GM21825 (cell line): ENCODE results near the gene ARHGAP45.

Experiments
- ATAC-seq: cut with Tn5 transposase; IDR thresholded peaks from one replicate; pipeline ENCODE4 v1.9.1; 2021; ENCODE audit warnings: mild to moderate bottlenecking, moderate library complexity; ENCODE audit not compliant: unreplicated experiment

ARHGAP45 gene

DNA sequence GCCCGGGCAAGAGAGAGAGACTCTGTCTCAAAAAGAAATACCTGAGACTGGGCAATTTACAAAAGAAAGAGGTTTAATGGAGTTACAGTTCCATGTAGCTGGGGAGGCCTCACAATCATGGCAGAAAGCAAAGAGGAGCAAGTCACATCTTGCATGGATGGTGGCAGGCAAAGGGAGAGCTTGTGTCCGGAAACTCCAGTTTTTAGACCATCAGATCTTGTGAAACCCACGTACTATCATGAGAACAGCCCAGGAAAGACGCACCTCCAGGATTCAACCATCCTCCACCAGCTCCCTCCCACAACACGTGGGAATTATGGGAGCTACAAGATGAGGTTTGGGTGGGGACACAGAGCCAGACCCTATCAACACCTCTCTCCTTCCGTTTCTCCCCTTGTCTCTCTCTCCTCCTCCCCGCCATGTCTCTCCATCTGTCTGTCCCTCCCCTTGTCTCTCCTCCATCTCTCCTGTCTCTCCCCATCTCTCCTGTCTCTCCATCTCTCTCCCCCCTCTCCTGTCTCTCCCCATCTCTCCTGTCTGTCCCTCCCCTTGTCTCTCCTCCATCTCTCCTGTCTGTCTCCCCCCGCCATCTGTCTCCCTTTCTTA lies 18.2 kb downstream of the ARHGAP45 start:
- ATAC-seq: no peak

DNA sequence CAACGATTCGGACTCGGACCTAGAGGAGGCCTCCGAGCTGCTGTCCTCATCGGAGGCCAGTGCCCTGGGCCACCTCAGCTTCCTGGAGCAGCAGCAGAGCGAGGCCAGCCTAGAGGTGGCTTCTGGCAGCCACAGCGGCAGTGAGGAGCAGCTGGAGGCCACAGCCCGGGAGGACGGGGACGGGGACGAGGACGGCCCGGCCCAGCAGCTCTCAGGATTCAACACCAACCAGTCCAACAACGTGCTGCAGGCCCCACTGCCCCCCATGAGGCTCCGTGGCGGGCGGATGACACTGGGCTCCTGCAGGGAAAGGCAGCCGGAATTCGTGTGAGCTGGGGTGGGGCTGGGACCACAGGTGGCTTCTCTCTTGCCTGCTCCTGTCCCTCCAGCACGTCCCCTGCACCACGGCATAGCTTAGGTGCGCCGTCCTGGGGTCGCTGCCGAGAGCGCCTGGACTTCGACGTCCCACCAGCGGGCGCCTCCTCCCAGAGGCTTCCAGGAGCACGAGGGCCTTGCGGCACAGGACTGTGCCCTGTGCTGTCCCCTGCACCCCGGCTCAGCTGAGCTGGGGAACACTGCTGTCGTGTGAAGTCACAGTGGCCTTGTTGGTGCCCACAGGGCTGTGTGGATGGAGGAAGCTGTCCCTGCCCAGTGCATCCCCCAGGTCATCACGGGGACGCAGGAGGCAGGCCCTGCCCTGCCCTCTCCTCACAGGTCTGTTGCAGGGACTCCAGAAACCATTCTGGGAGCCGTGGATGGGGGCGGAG lies 18.9 kb downstream of the ARHGAP45 start:
- ATAC-seq: no peak

DNA sequence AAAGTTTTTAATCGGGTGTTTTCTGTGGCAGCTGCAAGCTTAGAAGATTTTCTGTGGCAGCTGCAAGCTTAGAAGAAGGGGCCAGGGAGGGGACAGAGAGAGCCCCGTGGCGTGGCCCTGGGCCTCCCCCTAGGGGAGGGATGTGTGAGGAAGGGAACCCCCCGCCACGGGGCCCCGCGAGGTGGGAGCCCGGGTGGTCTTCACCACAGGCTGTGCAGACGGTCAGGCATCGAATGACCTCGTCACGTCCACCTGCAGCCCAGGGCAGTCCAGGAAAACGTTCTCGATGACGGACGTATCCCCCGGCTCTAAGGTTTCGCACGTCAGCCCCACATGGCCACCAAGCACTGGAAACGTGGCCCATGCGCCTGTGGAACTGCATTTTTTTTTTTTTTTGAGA lies 19.6 kb downstream of the ARHGAP45 start:
- ATAC-seq: no peak

- ATAC-seq: no peak
These were observed 20.9 kb downstream of the ARHGAP45 start for GRCh38 chr19:1087813-1088415.

DNA sequence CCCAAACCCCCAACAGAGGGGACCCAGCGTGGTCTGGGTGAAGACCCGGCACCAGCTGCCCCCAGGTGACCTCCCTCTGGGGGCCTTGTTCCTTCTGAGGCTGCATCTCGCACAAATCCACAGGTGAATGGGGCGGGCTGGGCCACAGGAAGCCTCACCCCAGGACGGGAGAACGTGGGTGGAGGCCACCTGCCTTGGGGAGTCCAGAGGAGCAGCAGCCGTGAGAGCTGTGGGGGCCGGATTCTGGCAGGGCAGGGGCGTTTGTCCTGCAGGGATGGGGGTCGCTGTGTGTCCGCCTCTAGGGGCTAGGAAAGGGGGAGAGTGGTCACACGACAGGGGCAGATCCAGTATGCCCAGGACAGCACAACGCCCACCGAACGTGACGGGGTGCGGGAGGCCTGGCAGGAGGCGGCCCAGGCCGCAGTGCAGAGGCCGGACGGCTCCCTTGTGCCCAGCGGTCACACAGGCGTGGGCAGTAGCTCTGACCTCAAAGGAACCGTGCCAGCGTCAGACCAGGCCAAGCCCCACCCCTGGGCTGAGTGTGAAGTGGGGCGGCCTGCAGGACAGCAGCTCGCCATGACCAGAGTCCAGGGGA lies 21.5 kb downstream of the ARHGAP45 start:
- ATAC-seq: no peak

GRCh38 chr19:1089126-1089771 lies 22.3 kb downstream of the ARHGAP45 start:
- no peak for ATAC-seq

DNA sequence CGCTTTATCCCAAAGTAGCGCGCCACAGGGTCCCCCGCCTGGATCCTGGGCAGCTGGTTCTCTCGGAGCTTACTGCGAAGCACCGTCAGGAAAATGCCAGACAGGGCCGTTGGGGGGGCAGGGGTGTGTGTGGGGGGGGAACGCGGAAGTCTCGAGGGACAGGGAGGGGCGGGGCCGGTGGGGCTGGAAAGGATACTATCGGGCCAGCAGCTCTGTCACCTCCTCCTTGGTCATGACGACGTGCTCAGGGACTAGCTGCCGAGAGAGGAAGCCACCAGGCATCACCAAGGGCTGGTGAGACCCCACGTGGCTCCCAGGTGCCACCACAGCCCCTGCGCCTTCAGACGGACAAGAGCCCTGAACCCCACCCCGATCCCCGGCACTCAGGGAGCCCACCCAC lies 22.9 kb downstream of the ARHGAP45 start:
- ATAC-seq: no peak

DNA sequence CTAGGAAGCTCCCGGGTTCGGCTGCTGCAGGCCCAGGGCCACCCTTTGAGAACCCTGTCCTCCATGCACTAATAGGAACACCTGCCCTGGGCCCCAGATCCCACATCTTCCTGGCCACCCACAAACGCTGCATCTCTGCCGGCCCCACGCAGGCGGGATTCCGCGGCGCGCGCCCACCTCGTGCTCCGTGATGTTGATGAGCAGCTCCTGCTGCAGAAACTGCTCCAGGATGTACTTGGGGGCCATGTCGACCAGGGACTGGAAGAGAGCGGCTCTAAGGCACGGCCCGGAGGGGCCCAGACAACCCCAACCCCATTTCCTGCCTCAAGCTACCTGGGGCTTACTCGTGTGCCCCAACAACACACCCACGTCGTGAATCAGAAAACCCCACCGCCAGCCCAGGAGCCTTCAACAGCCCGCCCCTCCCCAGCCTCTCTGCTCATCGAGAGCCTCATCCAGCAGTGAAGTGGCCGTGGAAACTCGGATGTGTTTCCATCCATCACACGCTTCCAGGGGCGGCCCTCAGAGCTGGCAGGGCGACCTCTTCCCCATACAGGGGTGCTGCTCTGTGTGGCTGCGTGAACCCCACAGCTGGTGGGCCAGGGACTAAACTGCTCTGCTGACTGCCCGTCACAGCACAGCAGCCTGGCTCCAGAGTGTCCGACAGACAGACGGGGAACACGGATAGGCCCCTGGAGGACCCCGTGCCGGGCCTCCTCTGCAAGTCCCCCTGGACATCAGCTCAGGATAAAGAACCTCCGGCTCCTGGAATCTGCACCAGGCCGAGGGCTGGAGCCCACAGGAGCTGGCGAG lies 24.0 kb downstream of the ARHGAP45 start:
- no peak for ATAC-seq

DNA sequence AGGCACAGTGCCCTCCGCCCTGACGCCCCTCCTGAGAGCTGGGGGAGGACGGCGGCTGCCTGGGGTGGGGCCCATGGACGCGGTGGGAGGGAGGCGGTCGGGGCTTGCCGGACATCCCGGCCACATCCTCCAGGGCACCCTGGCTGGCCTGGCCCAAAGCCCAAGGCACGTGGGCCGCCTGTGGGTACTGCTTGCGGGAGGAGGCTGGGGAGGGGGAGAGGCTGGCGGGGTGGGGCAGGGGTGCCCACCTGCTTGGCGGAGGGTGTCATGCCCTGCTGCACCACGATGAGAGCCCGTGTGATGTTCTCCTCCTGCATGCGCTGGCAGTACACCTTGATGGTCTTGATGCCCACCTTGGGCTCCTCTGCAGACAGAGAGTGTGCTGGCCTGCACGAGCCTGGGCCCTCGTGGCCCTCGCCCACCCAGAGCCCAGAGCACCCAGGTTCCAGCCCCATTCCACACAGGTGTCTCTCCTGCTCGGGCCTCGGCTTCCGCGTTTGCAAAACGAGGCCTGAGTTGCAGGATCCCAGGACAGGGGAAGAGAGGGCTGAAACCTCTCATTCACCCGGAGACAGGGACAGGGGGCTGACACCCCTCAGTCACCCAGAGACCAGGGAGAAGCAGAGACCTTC lies 24.7 kb downstream of the ARHGAP45 start:
- no peak for ATAC-seq

- ATAC-seq: no peak
These were observed 26.4 kb downstream of the ARHGAP45 start for GRCh38 chr19:1093330-1093729.

DNA sequence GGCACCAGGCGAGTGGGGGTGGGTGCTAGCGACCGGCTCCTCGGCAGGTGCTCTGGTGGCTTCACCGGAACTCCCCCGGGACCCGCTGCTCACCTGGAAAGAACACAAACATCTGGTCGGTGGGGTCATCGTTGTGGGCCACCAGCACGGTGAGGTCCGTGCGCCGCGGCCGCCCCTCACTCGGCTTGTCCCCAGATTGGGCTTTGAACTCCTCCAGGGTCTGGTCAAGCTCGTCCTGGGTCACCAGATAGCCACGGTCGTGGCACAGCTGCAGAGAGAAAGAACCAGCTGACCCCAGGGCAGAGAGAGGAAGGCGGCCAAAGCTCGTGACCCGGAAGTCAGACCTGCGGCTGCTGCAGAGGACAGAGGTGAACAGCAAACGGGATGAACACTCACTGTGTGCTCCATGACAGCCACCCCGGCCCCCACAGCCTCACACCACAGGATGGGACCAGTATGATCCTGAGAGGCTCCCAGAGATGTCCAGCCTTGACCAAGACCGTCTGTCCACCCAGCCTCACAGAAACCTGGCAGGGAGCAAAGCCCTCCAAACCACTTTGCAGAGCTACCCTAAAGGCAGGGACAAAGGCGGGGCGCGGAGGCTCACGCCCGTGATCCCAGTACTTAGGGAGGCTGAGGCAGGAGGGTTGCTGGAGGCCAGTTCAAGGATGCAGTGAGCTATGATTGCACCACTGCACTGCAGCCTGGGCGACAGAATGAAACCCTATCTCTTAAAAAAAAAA lies 27.0 kb downstream of the ARHGAP45 start:
- no peak for ATAC-seq

DNA sequence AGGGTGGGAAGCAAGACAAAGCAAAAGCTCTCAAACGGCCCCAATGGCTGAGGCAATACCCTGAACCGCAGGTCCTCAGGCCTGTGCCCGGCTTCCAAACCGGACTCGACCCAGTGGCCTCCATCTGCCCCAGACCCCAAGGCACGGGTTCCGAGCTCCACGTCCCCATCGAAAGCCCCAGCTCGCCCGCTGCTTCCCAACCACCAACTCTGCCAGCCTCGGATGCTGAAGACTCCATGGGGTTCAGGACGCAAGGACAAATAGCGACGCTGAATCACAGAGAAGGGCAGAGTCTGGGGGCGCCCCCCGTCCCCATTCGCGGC lies 27.6 kb downstream of the ARHGAP45 start:
- no peak for ATAC-seq

DNA sequence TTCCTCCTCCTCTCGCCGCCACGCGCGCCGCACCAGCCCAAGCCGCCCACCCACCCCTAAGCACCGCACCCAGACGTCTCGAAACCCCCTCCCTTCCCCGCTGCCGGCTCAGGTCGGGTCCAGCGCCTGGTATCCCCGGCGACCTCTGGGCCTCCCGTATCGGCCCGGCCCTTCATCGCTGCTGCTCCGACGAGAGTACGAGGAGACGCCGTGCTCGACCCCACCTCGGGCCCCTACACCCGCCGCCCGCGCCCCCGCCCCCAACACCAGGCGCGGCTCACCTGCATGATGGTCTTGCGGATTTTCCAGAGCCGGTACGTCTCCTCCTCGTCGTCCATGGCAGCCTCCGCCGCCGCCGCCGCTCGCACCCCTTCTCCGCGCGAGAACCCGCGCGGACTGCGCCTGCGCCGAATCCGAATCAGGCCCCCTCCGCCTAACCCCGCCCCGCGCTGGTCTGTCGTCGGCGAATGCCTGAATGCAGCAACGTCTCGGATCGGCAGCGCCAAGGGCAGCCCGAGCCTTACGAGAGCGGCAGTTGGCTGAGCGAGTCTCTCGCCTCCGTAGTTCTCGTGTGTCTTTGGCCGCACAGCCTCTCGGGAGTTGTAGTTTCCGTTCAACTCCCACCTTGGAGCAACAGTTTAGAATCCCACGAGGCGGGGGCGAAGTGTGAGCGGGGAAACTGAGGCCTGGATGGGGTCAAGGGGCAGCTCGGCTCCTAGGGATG lies 28.2 kb downstream of the ARHGAP45 start, which contains the start of gene POLR2E:
POLR2E (minus strand) TSS at position 398 of the 724 bp plus-strand sequence; CDS start at position 338, 60 bp downstream.
- peak; percentile 76 for ATAC-seq

DNA sequence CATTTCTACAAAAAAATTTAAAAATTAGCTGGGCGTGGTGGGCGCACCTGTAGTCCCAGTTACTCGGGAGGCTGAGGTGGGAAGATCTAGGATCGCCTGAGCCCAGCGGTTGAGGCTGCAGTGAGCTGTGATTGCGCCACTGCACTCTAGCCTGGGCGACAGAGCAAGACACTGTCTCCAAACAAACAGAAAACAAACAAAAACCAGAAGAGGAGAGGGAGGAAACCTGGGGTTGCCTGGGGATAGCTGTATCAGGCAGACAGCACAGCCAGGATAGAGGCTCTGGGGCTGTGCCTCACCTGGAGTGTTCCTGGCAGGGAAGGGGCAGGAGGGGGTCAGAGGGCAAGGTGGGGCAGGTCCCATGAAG lies 30.8 kb downstream of the ARHGAP45 start:
- no peak for ATAC-seq

DNA sequence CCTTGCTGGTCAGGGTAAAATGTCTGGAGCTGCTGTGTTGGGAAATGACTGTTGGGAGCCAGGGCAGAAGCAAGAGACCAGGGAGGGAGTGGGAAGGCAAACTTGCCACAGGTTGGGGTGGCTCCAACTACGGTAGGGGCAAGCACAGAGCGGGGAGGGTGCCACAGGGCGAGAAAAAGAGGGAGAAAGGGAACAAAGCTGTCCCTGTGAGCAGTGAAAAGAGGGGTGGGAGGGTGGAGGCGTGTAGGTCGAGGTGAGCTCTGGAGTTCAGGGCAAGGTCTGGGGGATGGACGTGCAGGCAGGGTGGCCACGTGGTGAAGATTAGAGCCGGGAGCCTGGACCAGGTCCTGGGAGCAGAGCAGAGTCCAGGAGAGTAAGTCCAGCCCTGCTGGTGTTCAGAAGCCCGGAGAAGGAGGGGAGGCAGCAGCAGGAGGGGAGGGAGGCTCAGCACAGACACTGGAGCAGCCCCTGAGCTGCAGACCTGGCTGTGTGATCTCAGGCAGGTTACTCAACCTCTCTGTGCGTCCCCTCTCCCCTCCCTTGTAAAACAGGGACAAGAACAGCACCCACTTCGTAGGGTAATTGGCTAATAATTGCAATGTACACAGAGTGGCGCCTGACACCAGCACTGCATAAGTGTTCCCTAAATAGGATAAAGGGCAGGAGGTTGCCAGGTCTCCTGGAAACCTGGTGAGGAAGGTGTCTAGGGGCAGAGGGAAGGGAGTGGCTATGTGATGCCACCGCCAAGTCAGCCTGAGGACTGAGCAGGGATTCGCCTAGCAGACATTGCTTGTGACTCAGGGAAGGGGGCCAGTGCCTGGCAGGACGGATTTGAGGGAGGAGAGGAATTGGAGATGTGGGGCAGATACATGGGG lies 31.4 kb downstream of the ARHGAP45 start:
- no peak for ATAC-seq

DNA sequence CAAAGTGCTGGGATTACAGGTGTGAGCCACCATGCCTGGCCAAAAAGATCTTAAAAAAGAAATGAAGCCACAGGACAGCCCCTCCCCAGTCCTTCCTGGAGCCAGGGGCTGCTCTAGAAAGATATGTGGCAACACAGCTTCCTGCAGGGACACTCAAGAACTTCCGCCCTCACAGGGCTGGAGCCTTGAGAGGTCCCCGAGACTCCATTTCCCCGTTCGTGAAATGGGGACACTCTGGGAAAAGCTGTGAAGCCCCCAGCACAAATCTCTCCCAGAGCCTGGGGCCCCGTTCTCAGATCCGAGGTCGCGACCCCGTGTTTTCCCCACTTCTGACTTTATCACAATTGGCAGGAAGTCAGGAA lies 34.4 kb downstream of the ARHGAP45 start:
- ATAC-seq: no peak

DNA sequence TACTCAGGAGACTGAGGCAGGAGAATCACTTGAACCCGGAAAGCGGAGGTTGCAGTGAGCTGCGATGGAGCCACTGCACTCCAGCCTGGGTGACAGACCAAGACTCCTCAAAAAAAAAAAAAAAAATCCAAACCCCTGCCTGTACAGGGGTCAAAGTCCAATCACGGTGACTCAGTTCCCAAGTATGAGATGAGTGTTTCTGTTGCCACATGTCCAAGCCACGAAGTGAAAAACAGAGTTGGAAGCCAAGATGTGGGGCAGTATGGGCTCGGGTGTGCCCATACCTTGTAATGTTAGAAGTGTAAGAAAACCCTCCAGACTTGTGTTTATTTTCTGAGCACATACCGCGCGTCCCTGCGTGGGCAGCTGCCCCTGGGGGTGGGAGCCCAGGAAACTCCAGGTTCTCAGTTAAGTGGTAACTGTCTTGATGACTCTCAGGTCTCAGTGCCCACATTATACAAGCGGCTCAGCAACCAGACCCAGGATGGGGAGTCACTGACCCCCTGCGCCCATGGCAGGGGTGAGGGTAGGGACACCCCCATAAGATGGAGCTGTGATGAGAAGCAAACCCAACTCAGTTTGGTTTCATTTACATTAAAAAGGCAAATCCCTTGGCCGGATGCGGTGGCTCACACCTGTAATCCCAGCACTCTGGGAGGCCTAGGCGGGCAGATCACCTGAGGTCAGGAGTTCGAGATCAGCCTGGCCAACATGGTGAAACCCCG lies 35.6 kb downstream of the ARHGAP45 start:
- ATAC-seq: no peak
